Measurements from ENCODE around the gene ZNF189.
A peak's percentile ranks its signal among the peaks of the same experiment; 100 is the strongest.

The ZNF189 gene

DNA sequence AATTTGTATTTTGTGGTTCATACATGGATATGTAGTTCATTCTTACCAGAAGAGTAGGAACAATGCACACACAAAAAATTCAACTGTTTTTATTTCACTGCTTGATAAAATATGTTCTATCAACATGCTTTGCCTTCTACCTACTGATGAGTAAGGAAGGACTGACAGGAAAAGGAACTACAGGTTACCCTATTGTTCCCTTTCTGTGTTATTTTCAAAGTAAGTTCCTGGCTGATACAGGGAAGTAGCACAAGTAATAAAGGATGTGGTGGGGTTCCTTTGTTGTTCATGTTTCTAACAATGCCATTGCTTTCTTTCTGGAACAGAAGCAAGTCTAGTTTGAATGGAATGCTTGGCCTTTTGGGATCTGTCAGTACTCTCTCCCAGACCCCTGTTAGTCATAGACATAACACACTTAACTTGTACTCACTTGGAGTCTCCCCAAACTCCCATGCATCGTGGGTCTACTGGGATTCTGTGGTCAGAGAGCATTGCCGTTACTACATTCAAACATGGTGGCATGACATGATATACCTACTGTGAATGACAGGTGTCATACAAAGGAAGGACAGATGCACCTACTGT is 57.1 kb downstream of the ZNF189 start:
- no peak for DNase-seq

DNA sequence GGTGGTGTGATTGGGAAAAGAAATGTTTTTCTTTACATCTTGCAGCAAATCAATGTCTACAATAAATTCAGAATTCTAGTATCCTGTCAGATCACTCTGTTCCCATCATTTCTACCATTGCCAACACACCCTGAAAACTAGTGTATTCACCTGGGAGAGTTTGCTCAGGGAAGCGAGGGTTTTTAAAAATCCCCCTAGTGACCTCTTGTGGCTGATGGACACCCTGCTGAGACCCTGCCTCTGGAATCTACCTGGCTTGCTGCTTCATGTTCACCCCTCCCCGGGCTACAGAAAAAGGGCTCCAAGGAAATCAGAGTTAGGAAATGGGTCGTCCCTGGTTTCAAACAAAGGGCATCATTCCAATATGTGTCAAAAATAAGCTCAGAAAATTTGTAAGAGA is 58.4 kb downstream of the ZNF189 start:
- no peak for DNase-seq

DNA sequence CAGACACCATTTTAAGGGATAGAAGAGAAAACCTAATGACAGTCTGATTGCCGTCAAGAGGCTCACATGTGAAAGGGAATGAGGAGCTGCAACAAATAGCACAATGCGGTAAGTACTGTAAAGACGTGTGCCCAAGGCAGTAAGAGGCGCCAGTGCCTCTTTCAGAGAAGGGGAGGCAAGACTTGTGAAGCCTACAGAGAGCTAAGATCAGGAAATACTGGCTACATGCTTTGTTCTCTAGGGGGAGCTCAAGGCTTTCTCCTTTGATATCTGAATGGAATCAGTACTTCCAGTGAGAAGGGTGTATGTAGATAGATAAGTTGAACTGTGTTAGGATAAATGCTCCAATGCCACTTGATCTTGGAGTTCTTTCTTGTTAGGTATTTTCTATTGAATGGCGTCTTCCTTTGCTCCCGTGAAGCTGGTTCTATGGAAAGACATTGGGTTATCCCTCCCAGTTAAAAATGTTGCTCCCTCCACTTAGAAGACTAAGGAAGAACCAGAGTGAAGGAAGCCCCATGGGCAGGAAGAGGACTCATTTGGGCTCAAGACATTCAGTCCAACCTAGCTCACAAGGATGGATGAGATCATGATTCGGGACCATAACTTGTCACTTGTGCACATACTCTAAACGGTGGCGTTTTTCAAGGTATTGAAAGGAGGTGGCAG is 60.4 kb downstream of the ZNF189 start:
- DNase-seq, result peak; percentile 44
